HUES64 (cell line): ENCODE measurements around the gene MATR3.

Experiments used
- H3K27ac ChIP-seq: 2 replicates; pipeline ENCODE4 v1.7.0; 2013; ENCODE audit warnings: low read depth, low read length, inconsistent platforms
- H3K27me3 ChIP-seq: 2 replicates; pipeline ENCODE4 v1.6.1; 2013; ENCODE audit warnings: mild to moderate bottlenecking, low read length; ENCODE audit not compliant: insufficient read depth
- H3K36me3 ChIP-seq: 2 replicates; pipeline ENCODE4 v1.6.1; 2013; ENCODE audit warnings: mild to moderate bottlenecking, low read length; ENCODE audit not compliant: insufficient read depth
- H3K4me1 ChIP-seq: 2 replicates; pipeline ENCODE4 v1.6.1; 2013; ENCODE audit warnings: mild to moderate bottlenecking, low read length, moderate library complexity; ENCODE audit not compliant: insufficient read depth
- H3K4me3 ChIP-seq: 2 replicates; pipeline ENCODE4 v1.5.1; 2013; ENCODE audit warnings: mild to moderate bottlenecking, low read length, moderate library complexity
- H3K9ac ChIP-seq: 2 replicates; pipeline ENCODE4 v1.6.1; 2013; ENCODE audit warnings: mild to moderate bottlenecking, low read depth, low read length
- H3K9me3 ChIP-seq: 2 replicates; pipeline ENCODE4 v1.6.1; 2013; ENCODE audit warnings: low read depth, low read length; ENCODE audit not compliant: insufficient read depth
- WGBS: fragments of 150-250, 120-280 bp; methylation state at CpG from one replicate; pipeline ENCODE4 v1.1.7; 2013; ENCODE audit warnings: missing lambda C conversion rate; 5-methylcytosine and 5-hydroxymethylcytosine counted together

The MATR3 gene

DNA sequence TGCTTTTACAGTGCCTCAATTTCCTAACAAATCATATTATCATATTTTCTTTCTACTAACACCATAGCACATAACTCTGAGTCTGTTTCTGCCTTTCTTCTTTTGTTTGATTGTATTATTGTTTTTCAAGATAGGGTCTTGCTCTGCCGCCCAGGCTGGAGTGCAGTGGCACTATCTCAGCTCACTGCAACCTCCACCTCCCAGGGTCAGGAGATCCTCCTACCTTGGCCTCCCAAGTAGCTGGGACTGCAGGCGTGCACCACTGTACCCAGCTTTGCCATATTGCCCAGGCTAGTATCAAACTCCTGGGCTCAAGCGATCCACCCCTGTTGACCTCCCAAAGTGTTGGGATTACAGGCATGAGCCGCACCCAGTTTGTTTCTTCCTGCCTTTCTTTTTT, 66.8 kb downstream of the MATR3 start:
- Histone ChIP-seq H3K36me3 (peaks cover 37% of the 10 kb centered on the region), H3K4me3 (no peak overlapping the region), H3K4me1 (no peaks in the 10 kb centered on the region), H3K9me3 (no peaks in the 10 kb centered on the region), H3K27me3 (no peaks in the 10 kb centered on the region), H3K27ac (no peak overlapping the region), H3K9ac (no peak overlapping the region)
- 92% methylated on average over 4 of the region's 4 CpGs for WGBS

DNA sequence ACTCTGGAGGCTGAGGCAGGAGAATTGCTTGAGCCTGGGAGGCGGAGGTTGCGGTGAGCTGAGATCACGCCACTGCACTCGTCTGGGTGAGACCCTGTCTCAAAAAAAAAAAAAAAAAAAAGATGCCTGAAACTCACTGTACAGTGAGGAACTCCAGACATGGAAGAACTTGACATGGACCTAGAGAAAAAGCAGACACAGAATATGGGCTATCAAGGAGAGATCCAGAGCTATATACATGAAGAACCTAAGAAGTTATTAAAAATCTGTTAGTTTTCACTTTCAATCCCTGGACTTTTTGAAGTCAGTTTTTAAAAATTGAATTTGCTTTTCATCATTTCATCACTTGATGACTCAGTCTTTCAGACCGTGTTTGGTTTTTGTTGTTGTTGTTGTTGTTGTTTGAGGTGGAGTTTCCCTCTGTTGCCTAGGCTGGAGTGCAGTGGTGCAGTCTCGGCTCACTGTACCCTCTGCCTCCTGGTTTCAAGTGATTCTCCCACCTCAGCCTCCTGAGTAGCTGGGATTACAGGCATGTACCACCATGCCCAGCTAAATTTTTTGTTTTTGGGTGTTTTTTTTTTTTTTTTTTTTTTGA, 68.4 kb downstream of the MATR3 start:
- Histone ChIP-seq H3K4me1 (no peaks in the 10 kb centered on the region), H3K9ac (no peak overlapping the region), H3K27ac (no peak overlapping the region), H3K27me3 (no peaks in the 10 kb centered on the region), H3K4me3 (no peak overlapping the region), H3K9me3 (no peaks in the 10 kb centered on the region), H3K36me3 (peaks cover 52% of the 10 kb centered on the region)
- 95% methylated on average over 6 of the region's 6 CpGs for WGBS

DNA sequence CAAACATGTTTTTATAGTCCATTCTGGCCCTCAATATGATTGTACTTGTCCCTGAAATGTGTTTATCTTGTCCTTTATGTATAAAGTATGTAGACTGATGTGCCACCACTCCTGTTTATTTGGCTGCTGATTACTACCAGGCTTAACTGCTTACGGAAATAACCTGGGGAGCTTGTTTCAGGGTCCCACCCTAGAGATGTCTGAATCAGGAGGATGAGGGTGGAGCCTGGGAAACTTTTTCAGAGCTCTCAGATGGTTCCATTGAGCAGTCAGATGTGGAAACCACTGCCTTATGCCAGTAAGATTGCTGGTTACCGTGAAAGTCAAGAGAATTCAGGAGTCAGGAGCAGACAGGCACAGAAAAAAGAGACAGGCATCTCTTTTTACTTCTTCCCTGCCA, 70.4 kb downstream of the MATR3 start:
- Histone ChIP-seq H3K9me3 (no peaks in the 10 kb centered on the region), H3K9ac (no peak overlapping the region), H3K4me3 (no peak overlapping the region), H3K27ac (no peak overlapping the region), H3K36me3 (peaks cover 58% of the 10 kb centered on the region), H3K27me3 (no peaks in the 10 kb centered on the region), H3K4me1 (no peaks in the 10 kb centered on the region)
- 99% methylated on average over 2 of the region's 2 CpGs for WGBS

DNA sequence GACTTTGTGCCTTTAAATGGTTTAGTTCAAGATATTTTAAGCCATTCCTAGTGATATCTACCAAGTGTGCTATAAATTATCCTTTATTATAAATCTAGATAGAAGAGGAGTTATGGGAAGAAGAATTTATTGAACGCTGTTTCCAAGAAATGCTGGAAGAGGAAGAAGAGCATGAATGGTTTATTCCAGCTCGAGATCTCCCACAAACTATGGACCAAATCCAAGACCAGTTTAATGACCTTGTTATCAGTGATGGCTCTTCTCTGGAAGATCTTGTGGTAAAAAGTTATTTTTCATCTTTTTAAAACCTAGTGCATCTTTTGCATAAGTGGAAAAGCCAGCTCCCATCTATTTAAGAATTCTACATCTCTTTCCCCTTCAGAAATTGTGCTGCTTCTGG, 70.9 kb downstream of the MATR3 start:
- Histone ChIP-seq H3K9me3 (no peaks in the 10 kb centered on the region), H3K27me3 (no peaks in the 10 kb centered on the region), H3K36me3 (peaks cover 63% of the 10 kb centered on the region), H3K4me3 (no peak overlapping the region), H3K9ac (no peak overlapping the region), H3K4me1 (no peaks in the 10 kb centered on the region), H3K27ac (no peak overlapping the region)
- 100% methylated on average over 2 of the region's 2 CpGs for WGBS

DNA sequence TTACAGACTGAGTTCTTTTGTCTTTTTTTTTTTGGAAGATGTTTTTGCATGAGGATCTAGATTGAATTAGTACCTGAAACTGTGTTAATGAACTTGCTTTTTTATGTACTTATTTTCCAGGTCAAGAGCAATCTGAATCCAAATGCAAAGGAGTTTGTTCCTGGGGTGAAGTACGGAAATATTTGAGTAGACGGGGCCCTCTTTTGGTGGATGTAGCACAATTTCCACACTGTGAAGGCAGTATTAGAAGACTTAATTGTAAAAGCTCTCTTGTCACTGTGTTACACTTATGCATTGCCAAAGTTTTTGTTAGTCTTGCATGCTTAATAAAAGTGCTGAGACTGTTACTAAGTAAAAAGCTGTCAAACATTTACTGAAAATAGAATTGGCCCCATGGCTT, 75.1 kb downstream of the MATR3 start:
- no peak overlapping the region for H3K27ac ChIP-seq
- peaks cover 78% of the 10 kb centered on the region for H3K36me3 ChIP-seq
- no peaks in the 10 kb centered on the region for H3K9me3 ChIP-seq
- no peak overlapping the region for H3K4me3 ChIP-seq
- H3K27me3 ChIP-seq, result no peaks in the 10 kb centered on the region
- WGBS, result 90% methylated on average over 2 of the region's 2 CpGs
- H3K4me1 ChIP-seq, result no peaks in the 10 kb centered on the region
- H3K9ac ChIP-seq, result no peak overlapping the region

DNA sequence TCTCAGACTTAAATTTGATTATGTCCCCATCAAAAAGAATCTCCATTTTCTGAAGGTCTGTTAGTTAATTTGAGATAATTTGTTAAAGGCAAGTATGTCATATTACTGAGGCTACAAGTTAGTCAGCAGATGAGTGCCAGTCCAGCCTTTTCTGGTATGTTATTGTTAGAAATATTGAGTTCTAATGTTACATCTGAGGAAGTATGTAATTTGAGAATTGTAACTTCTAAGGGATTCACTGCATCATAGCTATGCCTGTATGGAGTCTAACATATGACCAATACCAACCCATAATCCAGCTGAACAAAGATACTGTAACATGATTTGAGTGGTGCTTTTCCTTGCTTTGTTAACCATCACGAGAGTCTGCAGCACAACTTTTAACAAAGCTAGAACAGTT, 75.6 kb downstream of the MATR3 start:
- peaks cover 73% of the 10 kb centered on the region for H3K36me3 ChIP-seq
- H3K27ac ChIP-seq, result no peak overlapping the region
- no peaks in the 10 kb centered on the region for H3K9me3 ChIP-seq
- H3K27me3 ChIP-seq, result no peaks in the 10 kb centered on the region
- no peak overlapping the region for H3K4me3 ChIP-seq
- 100% methylated on average over 1 of the region's 1 CpG for WGBS
- no peak overlapping the region for H3K9ac ChIP-seq
- no peaks in the 10 kb centered on the region for H3K4me1 ChIP-seq

DNA sequence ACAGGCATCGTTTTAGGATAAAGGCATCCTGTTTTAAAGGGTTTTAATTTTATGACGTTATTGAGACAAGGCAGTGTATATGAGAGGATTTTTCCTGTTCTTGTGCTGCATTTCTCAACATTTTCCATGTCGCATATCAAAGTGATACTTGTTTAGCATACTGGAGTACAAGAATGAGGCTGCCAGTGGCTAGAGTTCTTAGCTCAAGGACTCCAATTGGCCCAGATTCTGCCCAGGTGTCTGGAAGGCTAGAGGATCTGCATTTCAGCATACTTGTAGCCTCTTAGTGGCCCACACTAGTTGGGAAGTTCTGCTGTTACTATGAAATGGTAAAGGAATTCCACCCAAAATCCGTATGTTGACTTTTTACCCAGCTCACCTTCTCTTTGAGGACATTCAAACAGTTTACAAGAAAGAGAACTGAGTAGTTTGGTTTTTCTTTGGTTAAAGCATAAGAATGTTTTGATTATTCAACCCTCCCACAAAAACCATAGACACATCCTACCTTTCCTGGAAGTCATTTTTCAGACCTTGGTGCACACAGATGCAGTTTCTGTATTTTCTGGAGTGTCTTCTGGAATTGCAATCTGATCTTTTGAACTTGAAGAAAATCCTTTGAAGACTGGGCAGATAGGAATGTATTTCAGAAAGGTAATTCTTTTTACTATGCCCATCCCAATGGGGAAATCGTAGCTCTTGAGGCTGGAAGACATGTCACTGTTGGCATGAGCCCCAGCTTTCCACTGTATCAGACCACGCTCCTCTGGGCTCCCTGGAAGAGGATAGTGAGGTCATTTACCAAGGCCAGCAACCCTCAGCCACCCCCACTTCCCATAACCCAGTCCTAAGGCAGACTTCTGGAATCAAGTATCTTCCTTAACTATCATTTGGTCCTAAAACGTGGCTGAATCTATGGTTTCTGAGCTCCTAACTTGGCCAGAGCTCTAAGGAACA, 78.2 kb downstream of the MATR3 start:
- H3K27me3 ChIP-seq, result no peaks in the 10 kb centered on the region

DNA sequence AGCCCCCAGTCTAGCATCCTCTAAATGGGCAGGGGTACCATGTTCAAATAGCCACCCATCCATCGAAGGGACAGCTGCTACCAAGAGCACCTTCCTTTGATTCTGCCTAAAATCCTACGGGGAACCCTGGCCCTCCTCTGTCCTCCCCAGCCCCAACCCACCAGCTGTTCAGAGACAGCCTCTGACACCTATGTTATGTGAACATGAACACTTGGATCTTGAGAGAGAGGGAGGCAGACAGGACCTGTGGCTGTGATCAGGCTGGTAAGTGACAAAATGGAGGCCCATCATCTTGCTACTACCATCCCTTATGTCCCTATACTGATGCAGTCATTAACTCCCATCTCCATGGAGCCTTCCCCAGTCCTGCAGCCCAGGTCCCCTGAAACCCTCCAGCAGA, 81.4 kb downstream of the MATR3 start:
- WGBS, result 89% methylated on average over 2 of the region's 2 CpGs
- peaks cover 20% of the 10 kb centered on the region for H3K36me3 ChIP-seq
- H3K4me3 ChIP-seq, result no peak overlapping the region
- no peaks in the 10 kb centered on the region for H3K27me3 ChIP-seq
- no peak overlapping the region for H3K27ac ChIP-seq
- H3K9ac ChIP-seq, result no peak overlapping the region
- H3K4me1 ChIP-seq, result no peaks in the 10 kb centered on the region
- no peaks in the 10 kb centered on the region for H3K9me3 ChIP-seq

More for the DNA sequence above, 78.2 kb downstream of the MATR3 start:
- Histone ChIP-seq H3K9ac (no peak overlapping the region), H3K27ac (no peak overlapping the region), H3K36me3 (peaks cover 48% of the 10 kb centered on the region), H3K4me1 (no peaks in the 10 kb centered on the region), H3K9me3 (no peaks in the 10 kb centered on the region), H3K4me3 (no peak overlapping the region)
- WGBS, result 98% methylated on average over 7 of the region's 7 CpGs

DNA sequence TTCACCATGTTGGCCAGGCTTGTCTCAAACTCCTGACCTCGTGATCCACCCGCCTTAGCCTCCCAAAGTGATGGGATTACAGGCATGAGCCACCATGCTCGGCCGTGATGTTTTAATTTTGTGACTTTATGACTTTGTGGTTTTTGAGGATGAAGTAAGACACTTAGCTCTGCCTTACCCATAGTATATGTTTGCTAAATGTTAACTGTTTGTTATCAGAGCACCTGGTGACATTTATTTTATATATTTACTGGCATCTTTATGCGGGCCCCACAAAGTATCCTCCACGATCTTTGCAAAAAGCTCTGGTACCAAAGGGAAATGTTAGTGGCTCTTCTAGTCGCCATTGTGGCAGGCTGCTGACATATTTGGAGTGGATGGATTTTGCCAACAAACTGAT, 82.8 kb downstream of the MATR3 start:
- H3K36me3 ChIP-seq, result peaks cover 12% of the 10 kb centered on the region
- 95% methylated on average over 7 of the region's 7 CpGs for WGBS
- H3K9me3 ChIP-seq, result no peaks in the 10 kb centered on the region
- no peak overlapping the region for H3K27ac ChIP-seq
- no peaks in the 10 kb centered on the region for H3K4me1 ChIP-seq
- H3K27me3 ChIP-seq, result no peaks in the 10 kb centered on the region
- no peak overlapping the region for H3K4me3 ChIP-seq
- H3K9ac ChIP-seq, result no peak overlapping the region

DNA sequence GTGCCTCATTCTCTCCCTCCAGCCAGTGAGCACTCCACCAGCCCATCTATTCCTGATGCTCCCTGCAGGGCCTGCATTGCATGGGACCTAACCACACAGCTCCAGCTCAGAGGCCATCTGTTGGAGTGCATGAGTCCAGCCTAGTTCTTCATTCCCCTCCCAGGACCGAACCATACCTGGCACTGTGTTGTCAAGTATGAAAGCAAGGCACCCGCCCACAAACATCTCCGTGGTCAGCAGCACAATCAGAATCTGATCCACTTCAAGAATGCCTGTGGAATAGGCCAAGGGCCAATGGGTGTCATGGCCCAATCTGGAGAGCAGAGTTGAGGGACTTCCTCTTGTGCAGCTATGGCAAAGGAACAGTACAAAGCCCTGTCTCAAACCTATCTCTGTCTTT, 83.7 kb downstream of the MATR3 start:
- 93% methylated on average over 3 of the region's 3 CpGs for WGBS

DNA sequence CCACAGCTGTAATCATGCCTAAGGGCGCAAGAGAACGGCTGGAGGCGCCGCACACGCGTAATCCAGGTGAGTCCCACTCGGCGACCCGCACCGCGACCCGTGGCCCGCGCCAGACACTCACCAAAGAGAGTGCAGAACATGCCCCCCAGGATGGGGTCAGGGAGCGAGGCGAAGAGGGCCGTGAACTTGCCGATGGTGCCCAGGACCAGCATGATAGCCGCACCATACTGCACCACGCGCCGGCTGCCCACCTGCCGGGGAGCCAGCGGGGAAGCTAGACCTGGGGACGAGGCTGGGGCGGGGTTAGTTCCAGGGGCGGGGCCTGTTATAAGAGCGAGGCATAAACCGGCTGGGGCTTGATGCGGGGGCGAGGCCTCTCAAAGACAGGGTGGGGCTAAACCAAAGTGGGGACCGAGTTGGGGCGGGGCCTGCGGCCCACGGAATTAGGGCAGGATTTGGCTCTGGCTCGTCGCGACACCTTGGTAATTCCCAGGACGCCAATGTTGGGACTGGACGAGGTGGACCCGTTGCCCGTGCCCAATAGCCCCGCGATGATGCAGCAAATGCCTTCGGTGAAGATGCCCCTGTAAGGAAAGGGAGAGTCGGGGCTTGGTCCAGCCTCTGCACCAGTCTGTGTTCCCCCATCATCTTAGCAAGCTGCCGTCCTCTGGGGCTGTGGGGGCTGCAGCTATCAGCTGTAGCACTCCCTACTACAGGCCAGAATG, 84.7 kb downstream of the MATR3 start:
- Histone ChIP-seq H3K27me3 (no peaks in the 10 kb centered on the region), H3K27ac (no peak overlapping the region), H3K4me1 (no peaks in the 10 kb centered on the region), H3K9ac (no peak overlapping the region), H3K4me3 (no peak overlapping the region), H3K9me3 (no peaks in the 10 kb centered on the region), H3K36me3 (no peaks in the 10 kb centered on the region)
- WGBS, result 90% methylated on average over 47 of the region's 47 CpGs

More for the DNA sequence above, 83.7 kb downstream of the MATR3 start:
- Histone ChIP-seq H3K27ac (no peak overlapping the region), H3K4me1 (no peaks in the 10 kb centered on the region), H3K36me3 (peaks cover 4% of the 10 kb centered on the region), H3K9ac (no peak overlapping the region), H3K27me3 (no peaks in the 10 kb centered on the region), H3K9me3 (no peaks in the 10 kb centered on the region), H3K4me3 (no peak overlapping the region)
